ENCODE results near the gene DNAJC28.
"Not testable (repeated sequence)": the region's sequence is repeated elsewhere in the genome, so short reads cannot be mapped to it uniquely, and the experiment has no call there.

- not testable (repeated sequence) for TF ChIP-seq POLR2AphosphoS5 (IDR thresholded peaks at IDR 0.05)
- TF ChIP-seq, protein P1, sequence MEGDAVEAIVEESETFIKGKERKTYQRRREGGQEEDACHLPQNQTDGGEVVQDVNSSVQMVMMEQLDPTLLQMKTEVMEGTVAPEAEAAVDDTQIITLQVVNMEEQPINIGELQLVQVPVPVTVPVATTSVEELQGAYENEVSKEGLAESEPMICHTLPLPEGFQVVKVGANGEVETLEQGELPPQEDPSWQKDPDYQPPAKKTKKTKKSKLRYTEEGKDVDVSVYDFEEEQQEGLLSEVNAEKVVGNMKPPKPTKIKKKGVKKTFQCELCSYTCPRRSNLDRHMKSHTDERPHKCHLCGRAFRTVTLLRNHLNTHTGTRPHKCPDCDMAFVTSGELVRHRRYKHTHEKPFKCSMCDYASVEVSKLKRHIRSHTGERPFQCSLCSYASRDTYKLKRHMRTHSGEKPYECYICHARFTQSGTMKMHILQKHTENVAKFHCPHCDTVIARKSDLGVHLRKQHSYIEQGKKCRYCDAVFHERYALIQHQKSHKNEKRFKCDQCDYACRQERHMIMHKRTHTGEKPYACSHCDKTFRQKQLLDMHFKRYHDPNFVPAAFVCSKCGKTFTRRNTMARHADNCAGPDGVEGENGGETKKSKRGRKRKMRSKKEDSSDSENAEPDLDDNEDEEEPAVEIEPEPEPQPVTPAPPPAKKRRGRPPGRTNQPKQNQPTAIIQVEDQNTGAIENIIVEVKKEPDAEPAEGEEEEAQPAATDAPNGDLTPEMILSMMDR (IDR thresholded peaks at IDR 0.05) = not testable (repeated sequence)
Observed at GRCh38 chr21:33469183-33469582, 22.3 kb downstream of the DNAJC28 start.

All from esophagus muscularis mucosa (tissue), 3 donors.